HepG2 (cell line): Measurements from ENCODE around the gene VPS11. TPM values are rescaled to one million over a fixed set of nuclear protein-coding genes. Genes with fewer than 3 reads are reported as not detected.

Experiments
- CCDC6 ChIP-seq: sonication (generic); formaldehyde crosslinking; IDR thresholded peaks from 2 replicates; pipeline ENCODE4 v1.8.1; 2022; ENCODE audit warnings: mild to moderate bottlenecking, missing genetic modification reagents, moderate library complexity
- FOXC1 ChIP-seq: sonication (generic); formaldehyde crosslinking; IDR thresholded peaks from 2 replicates; pipeline ENCODE4 v1.8.0; 2022; ENCODE audit warnings: mild to moderate bottlenecking, missing genetic modification reagents, borderline replicate concordance
- FOXO1 ChIP-seq: sonication (generic); formaldehyde crosslinking; IDR thresholded peaks from 2 replicates; pipeline ENCODE4 v1.4.0; 2020; ENCODE audit warnings: missing genetic modification reagents
- GPBP1L1 ChIP-seq: sonication (generic); formaldehyde crosslinking; IDR thresholded peaks from 2 replicates; pipeline ENCODE4 v1.5.0; 2020; ENCODE audit warnings: mild to moderate bottlenecking, missing genetic modification reagents
- KLF15 ChIP-seq: sonication (generic); formaldehyde crosslinking; IDR thresholded peaks from 2 replicates; pipeline ENCODE4 v1.8.1; 2023; ENCODE audit warnings: borderline replicate concordance, mild to moderate bottlenecking, inconsistent platforms, missing genetic modification reagents, mixed read lengths
- MAZ ChIP-seq, 2 experiments: sonication (generic) in 1 of 2; formaldehyde crosslinking in 1 of 2; IDR thresholded peaks; 2 replicates each; pipeline versions ENCODE4 v1.5.0 to v1.6.1; 2012 to 2020; ENCODE audit warnings: low read depth in 2 of 2, mild to moderate bottlenecking in 2 of 2, borderline replicate concordance in 1 of 2, improper control_type of control experiment in 1 of 2, low read length in 1 of 2, missing genetic modification reagents in 1 of 2, moderate library complexity in 1 of 2
- MED8 ChIP-seq: sonication (generic); formaldehyde crosslinking; IDR thresholded peaks from 2 replicates; pipeline ENCODE4 v1.8.1; 2023; ENCODE audit warnings: mild to moderate bottlenecking, missing genetic modification reagents; ENCODE audit not compliant: insufficient replicate concordance
- NR2F2 ChIP-seq: IDR thresholded peaks from 2 replicates; pipeline ENCODE4 v1.6.1; 2012; ENCODE audit warnings: low read depth, inconsistent platforms, borderline replicate concordance
- PHF5A ChIP-seq: IDR thresholded peaks from one replicate; pipeline ENCODE4 v1.6.1; 2018; ENCODE audit warnings: low read depth, missing genetic modification reagents; ENCODE audit not compliant: unreplicated experiment
- POLR2A ChIP-seq, 2 experiments: IDR thresholded peaks; 2 replicates each; pipeline ENCODE4 v1.6.1; 2011; ENCODE audit warnings: low read depth in 2 of 2, low read length in 2 of 2, mild to moderate bottlenecking in 1 of 2, moderate library complexity in 1 of 2; ENCODE audit not compliant: insufficient read depth in 1 of 2
- TBX3 ChIP-seq: fragments of 450-650 bp; IDR thresholded peaks from 2 replicates; pipeline ENCODE4 v1.6.1; 2017; ENCODE audit warnings: antibody characterized with exemption, mild to moderate bottlenecking, inconsistent platforms, borderline replicate concordance
- TERF1 ChIP-seq: sonication (generic); formaldehyde crosslinking; IDR thresholded peaks from 2 replicates; pipeline ENCODE4 v1.8.0; 2022; ENCODE audit warnings: mild to moderate bottlenecking, missing genetic modification reagents, moderate library complexity
- THAP8 ChIP-seq: sonication (generic); formaldehyde crosslinking; IDR thresholded peaks from 2 replicates; pipeline ENCODE4 v1.5.1; 2020; ENCODE audit warnings: missing genetic modification reagents, mild to moderate bottlenecking, borderline replicate concordance
- TIGD3 ChIP-seq: sonication (generic); formaldehyde crosslinking; IDR thresholded peaks from 2 replicates; pipeline ENCODE4 v1.5.1; 2020; ENCODE audit warnings: mild to moderate bottlenecking, missing genetic modification reagents, borderline replicate concordance
- USF2 ChIP-seq, 2 experiments: sonication (generic) in 1 of 2; formaldehyde crosslinking in 1 of 2; IDR thresholded peaks; 2 replicates each; pipeline versions ENCODE4 v1.5.1 to v1.6.1; 2011 to 2020; ENCODE audit warnings: borderline replicate concordance in 1 of 2, low read depth in 1 of 2, low read length in 1 of 2, mild to moderate bottlenecking in 1 of 2, missing genetic modification reagents in 1 of 2, moderate library complexity in 1 of 2
- ZNF430 ChIP-seq: sonication (generic); formaldehyde crosslinking; IDR thresholded peaks from 2 replicates; pipeline ENCODE4 v1.9.0; 2021; ENCODE audit warnings: mild to moderate bottlenecking, missing genetic modification reagents
- ZNF546 ChIP-seq: sonication (generic); formaldehyde crosslinking; conservative IDR thresholded peaks from 2 replicates; pipeline ENCODE4 v1.8.1; 2023; ENCODE audit warnings: mild to moderate bottlenecking, missing genetic modification reagents
- ZNF629 ChIP-seq: sonication (generic); formaldehyde crosslinking; conservative IDR thresholded peaks from 2 replicates; pipeline ENCODE4 v1.5.0; 2020; ENCODE audit warnings: missing genetic modification reagents
- ZNF749 ChIP-seq: sonication (generic); formaldehyde crosslinking; IDR thresholded peaks from 2 replicates; pipeline ENCODE4 v1.8.0; 2022; ENCODE audit warnings: mild to moderate bottlenecking, missing genetic modification reagents, moderate library complexity, borderline replicate concordance
- polyA plus RNA-seq, 8 experiments: library from polyadenylated mRNA; depleted of rRNA in 3 of 8; stranded (reverse) in 7 of 8; unstranded in 1 of 8; fragments of >200 nt; fragmentation: Illumina TruSeq in 4 of 8; extraction: Trizol in 4 of 8; gene quantifications; 2 replicates each; pipeline versions ENCODE4 v1.2.1 to v1.2.3, GENCODE V29; 2011 to 2016; ENCODE audit warnings: low read depth in 4 of 8, missing spikeins in 1 of 8, mixed read lengths in 1 of 8; ENCODE audit not compliant: insufficient read depth in 1 of 8
- total RNA-seq, 5 experiments: library from RNA; depleted of rRNA; stranded (reverse); fragments of >200 nt; fragmentation: Illumina TruSeq; extraction: Trizol; gene quantifications; 2 replicates each; pipeline ENCODE4 v1.2.3, GENCODE V29; 2016; ENCODE audit warnings: low read depth in 1 of 5

The VPS11 gene
- total and polyA plus RNA-seq, 2 of the 13 experiments (the other 11 are each of a cell fraction or from before 2014, with no cell fraction given), result 13.7 to 21.6 TPM

GRCh38 chr11:119084663-119085436 is 17.2 kb downstream of the VPS11 start, which contains the start of gene HMBS (continued):
- TF ChIP-seq GPBP1L1 (CRISPR knock-in tag) (no peak), NR2F2 (peak; percentile 33; the same call in 1 of the 2 replicates), TIGD3 (CRISPR knock-in tag) (no peak), ZNF546 (CRISPR knock-in tag) (no peak), ZNF629 (no peak; the same call in 1 of the 2 replicates), TERF1 (no peak), KLF15 (CRISPR knock-in tag) (0 out of 2 replicates have a peak, but pooled peaks have one; percentile 22), FOXC1 (CRISPR knock-in tag) (peak; percentile 62; the same call in 1 of the 2 replicates), TBX3 (no peak), MED8 (CRISPR knock-in tag) (peak; percentile 45), ZNF430 (peak; percentile 64; the same call in 1 of the 2 replicates), FOXO1 (CRISPR knock-in tag) (peak; percentile 38), THAP8 (CRISPR knock-in tag) (0 out of 2 replicates have a peak, but pooled peaks have one; percentile 23), PHF5A (CRISPR knock-in tag) (peak; percentile 19), CCDC6 (CRISPR knock-in tag) (0 out of 2 replicates have a peak, but pooled peaks have one; percentile 48), MAZ (IDR thresholded peaks at IDR 0.05; ENCODE audit: borderline replicate concordance, low read depth, low read length) (peak; percentile 54; the same call in 1 of the 2 replicates), MAZ (CRISPR knock-in tag; IDR thresholded peaks at IDR 0.05; ENCODE audit: low read depth) (0 out of 2 replicates have a peak, but pooled peaks have one; percentile 32), USF2 (IDR thresholded peaks at IDR 0.05; ENCODE audit: low read depth, low read length) (peak; percentile 58), USF2 (CRISPR knock-in tag; IDR thresholded peaks at IDR 0.05; ENCODE audit: borderline replicate concordance) (no peak; the same call in 1 of the 2 replicates), ZNF749 (CRISPR knock-in tag) (peak; percentile 81; the same call in 1 of the 2 replicates), POLR2A (IDR thresholded peaks at IDR 0.05; ENCODE audit: insufficient read depth in 1 of 2, low read depth in 2 of 2, low read length in 2 of 2) (peak; percentile 83 to 93)
